Kidney (tissue), 14 donors: ENCODE results near the gene CBFB. TPM values are rescaled to one million over a fixed set of nuclear protein-coding genes. Genes with fewer than 3 reads are reported as not detected.
A peak's percentile ranks its signal among the peaks of the same experiment; 100 is the strongest.

Experiments used
- DNase-seq, 5 donors: peaks; one replicate each; pipeline ENCODE4 v3.0.0-alpha.2; 2013 to 2020
- FAIRE-seq: peaks from 2 replicates; lab custom pipeline; 2012; peaks lifted over from hg19 to GRCh38; lab: Jason Lieb, UNC
- H3K27ac ChIP-seq, 2 donors: one replicate each; pipeline ENCODE4 v1.7.0; 2013; ENCODE audit warnings: low read depth in 2 of 2, low read length in 2 of 2, inconsistent platforms in 1 of 2
- H3K27me3 ChIP-seq: one replicate; pipeline ENCODE4 v1.7.1; 2013; ENCODE audit warnings: low read length, inconsistent platforms; ENCODE audit not compliant: control insufficient read depth, insufficient read depth
- H3K36me3 ChIP-seq, 3 donors: one replicate each; pipeline versions ENCODE4 v1.7.0 to v1.7.1; 2013; ENCODE audit warnings: low read length in 3 of 3, control low read depth in 1 of 3, inconsistent platforms in 1 of 3; ENCODE audit not compliant: insufficient read depth in 3 of 3, control insufficient read depth in 2 of 3
- H3K4me1 ChIP-seq, 3 donors: one replicate each; pipeline versions ENCODE4 v1.7.0 to v1.7.1; 2013; ENCODE audit warnings: low read length in 3 of 3, inconsistent platforms in 1 of 3, low read depth in 1 of 3; ENCODE audit not compliant: control insufficient read depth in 2 of 3, insufficient read depth in 2 of 3
- H3K4me3 ChIP-seq, 3 donors: one replicate each; pipeline versions ENCODE4 v1.7.0 to v1.8.1; 2013; ENCODE audit warnings: low read length in 3 of 3, control low read depth in 1 of 3, inconsistent platforms in 1 of 3
- H3K9ac ChIP-seq, 3 donors: one replicate each; pipeline versions ENCODE4 v1.7.0 to v1.7.1; 2013; ENCODE audit warnings: low read length in 3 of 3, control low read depth in 1 of 3, inconsistent platforms in 1 of 3
- H3K9me3 ChIP-seq, 3 donors: one replicate each; pipeline versions ENCODE4 v1.7.0 to v1.7.1; 2013; ENCODE audit warnings: low read length in 3 of 3, control low read depth in 1 of 3, inconsistent platforms in 1 of 3; ENCODE audit not compliant: control insufficient read depth in 2 of 3, insufficient read depth in 1 of 3
- CTCF ChIP-seq: IDR thresholded peaks from 3 replicates; pipeline ENCODE4 v1.5.1; 2012; ENCODE audit warnings: mild to moderate bottlenecking, moderate library complexity, borderline replicate concordance; ENCODE audit not compliant: insufficient read depth; ENCODE audit errors: extremely low read depth
- intact Hi-C: fragments of 100-400 bp; cut with DNase I; formaldehyde crosslinking; loops from one replicate; pipeline ENCODE4 v1.11.1; 2022
- polyA plus RNA-seq: library from polyadenylated mRNA; stranded (reverse); fragments of 350-450 nt; fragmentation: Illumina TruSeq; extraction: RNeasy Lipid Tissue Mini Kit (QIAGEN cat#74804); gene quantifications from one replicate; pipeline ENCODE4 v1.2.3, GENCODE V29; 2014; ENCODE audit warnings: low read depth, low replicate concordance; ENCODE audit not compliant: insufficient read depth
- total RNA-seq: library from RNA; stranded (reverse); fragmentation: NEBNext Ultra II Directional; extraction: Animal tissue kit (Norgen Biotek cat#: 25700); gene quantifications from one replicate; pipeline ENCODE4 v1.2.1, GENCODE V29; 2021
- donor health status: control.
- donor health status: control.
- donor health status: control.
- donor health status: control.
- donor health status: control.
- donor health status: DM: yes; HTN: yes; CAD: no.
- donor health status: Normal renal cell carcinoma (clear cell type).

Gene CBFB
- total and polyA plus RNA-seq, 2 donors from 2014 or later = 9.7 to 57.3 TPM

GRCh38 chr16:67104845-67105244 lies 75.9 kb downstream of the CBFB start:
- no peak for FAIRE-seq
- no peak overlapping the region for H3K9ac ChIP-seq
- no peak overlapping the region for H3K4me3 ChIP-seq
- DNase-seq = no peak
- intact Hi-C loops = no loop called here
- H3K27me3 ChIP-seq = no peaks in the 10 kb centered on the region
- H3K9me3 ChIP-seq = no peaks in the 10 kb centered on the region
- no peak for TF ChIP-seq CTCF
- no peaks in the 10 kb centered on the region for H3K36me3 ChIP-seq
- H3K4me1 ChIP-seq = peaks cover 0 to 16% (median 14%) of the 10 kb centered on the region in 3 donors
- peak overlapping the region in 1 of 2 donors; percentile 69 for H3K27ac ChIP-seq

DNA sequence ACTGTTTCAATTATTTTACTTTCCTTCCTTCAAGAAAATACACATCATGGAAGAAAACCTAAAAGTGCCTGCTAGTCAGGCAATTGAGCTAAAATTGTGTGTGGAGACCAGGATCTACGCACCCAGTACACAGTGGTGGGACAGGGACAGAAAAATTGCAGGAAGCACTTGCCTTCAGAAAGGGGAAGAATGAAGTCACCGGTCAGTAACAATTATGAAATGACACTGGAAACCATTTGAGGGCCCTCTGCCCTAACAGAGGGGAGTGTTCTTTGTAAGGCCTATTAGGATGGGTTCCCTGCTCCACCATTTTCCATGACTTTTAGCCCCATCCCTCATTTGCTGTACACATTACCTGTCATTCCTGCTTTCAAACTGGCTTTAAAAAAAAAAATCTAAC lies 76.3 kb downstream of the CBFB start:
- no peak for TF ChIP-seq CTCF
- peaks cover 0 to 16% (median 14%) of the 10 kb centered on the region in 3 donors for H3K4me1 ChIP-seq
- no peaks in the 10 kb centered on the region for H3K27me3 ChIP-seq
- H3K36me3 ChIP-seq = no peaks in the 10 kb centered on the region
- no peak overlapping the region for H3K4me3 ChIP-seq
- H3K27ac ChIP-seq = peak overlapping the region in 1 of 2 donors; percentile 69
- FAIRE-seq (no peak), DNase-seq (no peak)
- intact Hi-C loops = no loop called here
- no peak overlapping the region for H3K9ac ChIP-seq
- no peaks in the 10 kb centered on the region for H3K9me3 ChIP-seq

DNA sequence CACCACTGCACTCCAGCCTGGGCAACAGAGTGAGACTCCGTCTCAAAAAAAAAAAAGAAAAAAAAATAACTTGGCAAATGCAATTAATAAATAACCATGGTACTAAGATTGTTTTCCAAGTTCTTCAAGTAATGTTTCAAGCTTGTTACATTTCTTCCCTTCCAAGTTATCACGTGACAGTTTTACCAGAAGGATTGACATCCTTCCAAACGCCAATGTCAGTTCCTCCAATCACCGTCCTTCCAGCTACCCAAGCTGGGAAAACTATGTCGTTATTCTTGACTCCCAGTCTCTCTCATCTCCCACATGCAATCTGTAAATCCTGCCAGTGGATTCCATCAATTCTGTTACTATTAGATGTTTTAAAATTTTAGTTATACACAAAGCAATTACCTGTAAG lies 76.9 kb downstream of the CBFB start:
- H3K27me3 ChIP-seq = no peaks in the 10 kb centered on the region
- no peak for TF ChIP-seq CTCF
- no peaks in the 10 kb centered on the region for H3K36me3 ChIP-seq
- DNase-seq (no peak), FAIRE-seq (peak; percentile 29)
- peak overlapping the region in 1 of 3 donors; percentile 9 for H3K9ac ChIP-seq
- intact Hi-C loops = no loop called here
- H3K27ac ChIP-seq = peak overlapping the region; percentile 7 to 89
- no peak overlapping the region for H3K4me3 ChIP-seq
- no peaks in the 10 kb centered on the region for H3K9me3 ChIP-seq
- H3K4me1 ChIP-seq = peaks cover 0 to 19% (median 14%) of the 10 kb centered on the region in 3 donors

- no peaks in the 10 kb centered on the region for H3K27me3 ChIP-seq
- no peak for TF ChIP-seq CTCF
- H3K9ac ChIP-seq = no peak overlapping the region
- no peak overlapping the region for H3K4me3 ChIP-seq
- no peak for DNase-seq
- H3K36me3 ChIP-seq = no peaks in the 10 kb centered on the region
- H3K9me3 ChIP-seq = no peaks in the 10 kb centered on the region
- no peak for FAIRE-seq
- no peak overlapping the region for H3K27ac ChIP-seq
- H3K4me1 ChIP-seq = peaks cover 0 to 27% (median 20%) of the 10 kb centered on the region in 3 donors
- intact Hi-C loops = no loop called here
Observed at GRCh38 chr16:67108489-67108888, 79.5 kb downstream of the CBFB start.
